ENCODE results near the gene SPATA13.

Gene SPATA13

DNA sequence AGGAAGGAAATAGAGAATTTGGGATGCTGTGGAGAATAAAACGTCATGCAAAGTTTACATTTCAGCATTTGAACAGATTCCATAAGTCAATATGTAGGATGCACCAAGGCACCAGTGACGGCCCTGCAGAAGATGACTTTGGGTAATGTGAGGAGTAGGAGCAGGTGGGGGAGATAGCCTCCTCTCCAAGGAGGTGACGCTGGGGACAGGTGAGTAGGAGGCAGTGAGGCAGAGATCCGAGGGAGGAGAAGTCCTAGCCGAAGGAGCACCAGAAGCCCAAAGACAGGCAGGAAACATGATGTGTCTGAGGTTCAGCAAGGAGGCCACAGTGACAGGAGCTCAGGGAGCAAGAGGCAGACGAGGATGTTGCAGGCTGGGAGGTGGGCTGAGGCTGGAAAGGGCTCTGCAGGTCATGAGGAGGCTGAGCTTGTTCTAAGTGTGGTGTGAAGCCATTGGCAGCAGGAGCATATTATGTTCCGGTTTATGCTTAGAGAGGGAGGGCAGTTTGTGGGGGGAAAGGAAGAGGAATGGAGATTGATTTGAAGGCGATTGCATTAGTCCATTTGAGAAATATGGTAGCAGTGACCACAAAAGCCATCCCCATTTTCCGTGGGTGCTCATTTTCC lies 93.1 kb downstream of the SPATA13 start:
- Histone ChIP-seq H3K9me3 (no peaks in the 10 kb centered on the region), H3K36me3 (peaks cover 0 to 16% (median 7%) of the 10 kb centered on the region in 3 donors), H3K4me1 (no peaks in the 10 kb centered on the region), H3K27me3 (no peaks in the 10 kb centered on the region), H3K4me3 (no peak overlapping the region), H3K27ac (no peak overlapping the region)
- no peak for DNase-seq
- intact Hi-C loops (cut with DNase I; ENCODE audit: low total_unique reads), result no loop called here
- no peak for TF ChIP-seq CTCF (IDR thresholded peaks at IDR 0.05)

- intact Hi-C loops (cut with DNase I; ENCODE audit: low total_unique reads), result no loop called here
- Histone ChIP-seq H3K4me1 (no peaks in the 10 kb centered on the region), H3K9me3 (no peaks in the 10 kb centered on the region), H3K27me3 (no peaks in the 10 kb centered on the region), H3K36me3 (peaks cover 0 to 16% (median 7%) of the 10 kb centered on the region in 3 donors), H3K4me3 (no peak overlapping the region), H3K27ac (no peak overlapping the region)
- no peak for TF ChIP-seq CTCF (IDR thresholded peaks at IDR 0.05)
- DNase-seq, result no peak
These were observed 93.8 kb downstream of the SPATA13 start for GRCh38 chr13:24254146-24254841.

GRCh38 chr13:24257497-24257896 lies 97.0 kb downstream of the SPATA13 start:
- intact Hi-C loops (cut with DNase I; ENCODE audit: low total_unique reads), result no loop called here
- Histone ChIP-seq H3K4me3 (no peak overlapping the region), H3K9me3 (no peaks in the 10 kb centered on the region), H3K36me3 (peaks cover 0 to 6% (median 0%) of the 10 kb centered on the region in 3 donors), H3K27ac (no peak overlapping the region), H3K27me3 (no peaks in the 10 kb centered on the region), H3K4me1 (no peaks in the 10 kb centered on the region)
- TF ChIP-seq CTCF (IDR thresholded peaks at IDR 0.05), result no peak
- DNase-seq, result no peak

DNA sequence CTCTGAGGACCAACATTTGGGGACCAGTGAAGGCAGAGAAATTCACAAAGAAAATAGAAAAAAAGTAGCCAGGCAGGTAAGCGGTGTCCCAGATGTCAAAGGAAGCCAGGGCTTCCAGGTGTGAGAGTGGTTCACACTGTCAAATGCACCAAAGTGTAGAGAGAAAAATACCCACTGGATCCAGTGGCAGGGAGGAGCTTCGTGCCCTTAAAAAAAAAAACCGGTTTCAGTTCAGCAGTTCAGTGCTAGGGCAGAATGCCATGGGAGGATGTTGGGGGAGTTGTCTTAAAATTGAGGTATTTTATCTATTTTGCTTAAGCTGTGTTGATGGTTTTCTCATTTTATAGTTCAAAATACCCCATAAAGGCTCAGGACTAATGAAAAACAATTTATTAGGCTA lies 101.0 kb downstream of the SPATA13 start:
- no peak for TF ChIP-seq CTCF (IDR thresholded peaks at IDR 0.05)
- Histone ChIP-seq H3K27me3 (no peaks in the 10 kb centered on the region), H3K9me3 (no peaks in the 10 kb centered on the region), H3K4me1 (no peaks in the 10 kb centered on the region), H3K4me3 (no peak overlapping the region), H3K27ac (no peak overlapping the region), H3K36me3 (no peaks in the 10 kb centered on the region)
- intact Hi-C loops (cut with DNase I; ENCODE audit: low total_unique reads), result no loop called here
- DNase-seq, result no peak

DNA sequence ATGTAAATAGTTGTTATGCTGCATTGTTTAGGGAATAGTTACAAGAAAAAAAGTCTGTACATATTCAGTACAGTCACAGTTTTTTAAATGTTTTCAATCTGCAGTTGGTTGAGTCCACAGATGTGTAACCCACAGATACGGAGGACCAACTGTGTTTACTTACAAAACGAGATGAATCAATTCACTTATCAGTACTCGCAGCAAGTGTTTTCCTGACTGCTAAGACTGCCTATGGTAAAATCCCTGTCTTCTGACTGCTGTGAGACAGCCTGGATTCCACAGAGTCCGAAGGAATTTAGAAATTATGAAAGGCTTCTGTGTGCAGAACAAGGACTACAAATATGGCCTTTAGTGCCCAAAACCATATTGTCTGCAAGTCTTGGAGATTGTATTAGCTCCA lies 103.1 kb downstream of the SPATA13 start:
- no peak for TF ChIP-seq CTCF (IDR thresholded peaks at IDR 0.05)
- Histone ChIP-seq H3K27me3 (no peaks in the 10 kb centered on the region), H3K4me1 (no peaks in the 10 kb centered on the region), H3K36me3 (no peaks in the 10 kb centered on the region), H3K27ac (no peak overlapping the region), H3K4me3 (no peak overlapping the region), H3K9me3 (no peaks in the 10 kb centered on the region)
- intact Hi-C loops (cut with DNase I; ENCODE audit: low total_unique reads), result no loop called here
- no peak for DNase-seq
